ENCODE results near the gene LHFPL5. TPM values are rescaled to one million over a fixed set of nuclear protein-coding genes. Genes with fewer than 3 reads are reported as not detected.

LHFPL5 gene
- total and polyA plus RNA-seq, 2 of the 8 experiments (the other 6 are each of a cell fraction or from before 2014, with no cell fraction given) = 0.03 TPM; not detected in 1

DNA sequence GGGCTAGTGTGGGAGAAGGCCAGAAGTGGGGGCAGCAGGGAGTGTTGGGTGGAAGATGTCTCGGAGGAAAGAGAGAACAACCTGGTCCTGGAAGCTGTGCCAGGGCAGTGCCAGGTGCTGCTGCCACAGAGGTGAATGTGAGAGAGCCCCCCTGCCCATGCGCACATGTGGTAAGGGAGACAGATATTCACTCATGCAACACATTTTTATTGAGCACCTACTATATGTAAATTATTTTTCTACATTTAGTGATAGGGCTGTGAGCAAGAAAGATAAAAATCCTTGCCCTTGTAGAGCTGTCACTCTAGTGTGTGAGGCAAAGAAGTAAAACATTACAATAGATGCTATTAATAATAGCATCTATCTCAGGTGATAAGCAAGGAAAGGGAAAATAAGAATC lies 23.9 kb upstream of the LHFPL5 start:
- Histone ChIP-seq H3K36me3 (ENCODE audit: control insufficient read depth in 2 of 4, insufficient read depth in 4 of 4, low read length in 3 of 4) (no peaks in the 10 kb centered on the region), H3K9ac (replicated peaks in 1 of 4; ENCODE audit: extremely low read depth in 1 of 4, low read depth in 3 of 4, low read length in 3 of 4) (no peak overlapping the region), H3K9me3 (ENCODE audit: insufficient read depth in 2 of 2, low read depth in 1 of 2, low read length in 1 of 2) (no peaks in the 10 kb centered on the region), H2BK15ac (ENCODE audit: low read length) (no peak overlapping the region), H3K4ac (replicated peaks; ENCODE audit: insufficient read length, low read depth, low read length) (no peak overlapping the region), H3K56ac (replicated peaks; ENCODE audit: insufficient read length, low read depth, low read length) (no peak overlapping the region), H3K18ac (ENCODE audit: extremely low read depth, low read length) (no peak overlapping the region), H4K5ac (ENCODE audit: insufficient read length, low read depth, low read length) (no peak overlapping the region), H2AK5ac (ENCODE audit: low read depth, low read length) (no peak overlapping the region), H3K4me1 (replicated peaks in 1 of 4; ENCODE audit: control insufficient read depth in 3 of 4, insufficient read depth in 4 of 4, low read length in 3 of 4) (peaks cover 0 to 3% (median under 1%) of the 10 kb centered on the region in 4 experiments; a peak in 2 of 7 replicates), H3K79me2 (ENCODE audit: control insufficient read depth in 1 of 2, insufficient read depth in 2 of 2, low read length in 2 of 2) (no peaks in the 10 kb centered on the region), H3K27ac (ENCODE audit: low read depth, low read length) (no peak overlapping the region), H3K4me2 (ENCODE audit: insufficient read depth in 1 of 2, low read depth in 2 of 2, low read length in 2 of 2) (no peak overlapping the region), H4K91ac (replicated peaks; ENCODE audit: insufficient read length, low read length) (no peak overlapping the region), H2BK20ac (ENCODE audit: low read length) (no peak overlapping the region), H2BK5ac (ENCODE audit: low read depth, low read length) (no peak overlapping the region), H2BK120ac (replicated peaks; ENCODE audit: low read depth, low read length) (no peak overlapping the region), H3K23ac (ENCODE audit: insufficient read length) (no peak overlapping the region), H2BK12ac (ENCODE audit: low read depth, low read length) (no peak overlapping the region), H4K8ac (ENCODE audit: extremely low read depth, insufficient read depth, low read length) (no peak overlapping the region), H4K20me1 (replicated peaks in 1 of 2; ENCODE audit: control insufficient read depth in 1 of 2, insufficient read depth in 2 of 2, low read length in 2 of 2) (no peaks in the 10 kb centered on the region), H3K79me1 (ENCODE audit: low read depth, low read length) (no peaks in the 10 kb centered on the region), H3K23me2 (ENCODE audit: low read depth, low read length) (peaks cover 5% of the 10 kb centered on the region), H3K14ac (ENCODE audit: insufficient read length) (no peak overlapping the region), H3K27me3 (replicated peaks in 1 of 4; ENCODE audit: control insufficient read depth in 3 of 4, extremely low read depth in 1 of 4, insufficient read depth in 3 of 4, low read length in 3 of 4) (no peaks in the 10 kb centered on the region; a peak in 2 of 7 replicates), H3K4me3 (ENCODE audit: extremely low read depth in 1 of 4, insufficient read depth in 2 of 4, low read depth in 3 of 4, low read length in 4 of 4) (no peak overlapping the region), H2AFZ (ENCODE audit: low read length) (no peak overlapping the region)
- 86% methylated on average over 2 of the region's 2 CpGs; no CpG with 5 or more reads in 1 of the 2 experiments for WGBS, 2 experiments (ENCODE audit: extremely low coverage in 1 of 2, insufficient coverage in 1 of 2, insufficient read length in 1 of 2, insufficient replicate concordance in 2 of 2, low coverage in 1 of 2, low lambda C conversion rate in 2 of 2, missing lambda C conversion rate in 1 of 2)
- FAIRE-seq = no peak
- POLR2A ChIA-PET (ENCODE audit: partially characterized antibody) = interaction anchor here (1.3 kb wide), 1 partner anchor 17 kb away, joined by 5 read pairs; no protein-coding TSS in a partner anchor
- DNase-seq (ENCODE audit: low read depth in 1 of 2, low spot score in 2 of 2) = no peak
- CTCF ChIA-PET (ENCODE audit: partially characterized antibody) = interaction anchor here (1.4 kb wide), 1 partner anchor 16 kb away, joined by 3 read pairs; the partner anchor contains the start of gene CLPS
- TF ChIP-seq SP4 (IDR thresholded peaks at IDR 0.05; ENCODE audit: low read length) (no peak), RXRA (IDR thresholded peaks at IDR 0.05; ENCODE audit: insufficient read depth, low read depth, low read length) (no peak), POU5F1 (IDR thresholded peaks at IDR 0.05; ENCODE audit: low read depth, low read length) (no peak), KDM5A (IDR thresholded peaks at IDR 0.05; ENCODE audit: low read length) (no peak), SAP30 (IDR thresholded peaks at IDR 0.05; ENCODE audit: insufficient read depth, insufficient replicate concordance, low read length) (no peak), SUZ12 (IDR thresholded peaks at IDR 0.05; ENCODE audit: low read length) (no peak), JUND (IDR thresholded peaks at IDR 0.05; ENCODE audit: low read length) (no peak), GABPA (IDR thresholded peaks at IDR 0.05; ENCODE audit: borderline replicate concordance, insufficient read depth, low read length) (no peak), KDM4A (IDR thresholded peaks at IDR 0.05; ENCODE audit: low read depth, low read length, severe bottlenecking) (no peak), SRF (IDR thresholded peaks at IDR 0.05; ENCODE audit: low read depth, low read length) (no peak), POLR2A (IDR thresholded peaks at IDR 0.05; ENCODE audit: control extremely low read depth in 1 of 2, low read depth in 2 of 2, low read length in 2 of 2) (no peak)
- TF ChIP-seq, protein P1, sequence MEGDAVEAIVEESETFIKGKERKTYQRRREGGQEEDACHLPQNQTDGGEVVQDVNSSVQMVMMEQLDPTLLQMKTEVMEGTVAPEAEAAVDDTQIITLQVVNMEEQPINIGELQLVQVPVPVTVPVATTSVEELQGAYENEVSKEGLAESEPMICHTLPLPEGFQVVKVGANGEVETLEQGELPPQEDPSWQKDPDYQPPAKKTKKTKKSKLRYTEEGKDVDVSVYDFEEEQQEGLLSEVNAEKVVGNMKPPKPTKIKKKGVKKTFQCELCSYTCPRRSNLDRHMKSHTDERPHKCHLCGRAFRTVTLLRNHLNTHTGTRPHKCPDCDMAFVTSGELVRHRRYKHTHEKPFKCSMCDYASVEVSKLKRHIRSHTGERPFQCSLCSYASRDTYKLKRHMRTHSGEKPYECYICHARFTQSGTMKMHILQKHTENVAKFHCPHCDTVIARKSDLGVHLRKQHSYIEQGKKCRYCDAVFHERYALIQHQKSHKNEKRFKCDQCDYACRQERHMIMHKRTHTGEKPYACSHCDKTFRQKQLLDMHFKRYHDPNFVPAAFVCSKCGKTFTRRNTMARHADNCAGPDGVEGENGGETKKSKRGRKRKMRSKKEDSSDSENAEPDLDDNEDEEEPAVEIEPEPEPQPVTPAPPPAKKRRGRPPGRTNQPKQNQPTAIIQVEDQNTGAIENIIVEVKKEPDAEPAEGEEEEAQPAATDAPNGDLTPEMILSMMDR (IDR thresholded peaks at IDR 0.05; ENCODE audit: control extremely low read depth in 1 of 3, insufficient read depth in 1 of 3, low read depth in 1 of 3, low read length in 3 of 3) = no peak

All from H1 (cell line).